Measurements from ENCODE around the gene QRICH2.

The QRICH2 gene

GRCh38 chr17:76276461-76277299, 31.4 kb downstream of the QRICH2 start:
- no peak for DNase-seq

- peak in 1 of 5 donors; percentile 20 for DNase-seq
Measured at GRCh38 chr17:76276069-76276431, 32.0 kb downstream of the QRICH2 start.

GRCh38 chr17:76275382-76276068, 32.6 kb downstream of the QRICH2 start:
- peak in 1 of 5 donors; percentile 15 for DNase-seq

DNA sequence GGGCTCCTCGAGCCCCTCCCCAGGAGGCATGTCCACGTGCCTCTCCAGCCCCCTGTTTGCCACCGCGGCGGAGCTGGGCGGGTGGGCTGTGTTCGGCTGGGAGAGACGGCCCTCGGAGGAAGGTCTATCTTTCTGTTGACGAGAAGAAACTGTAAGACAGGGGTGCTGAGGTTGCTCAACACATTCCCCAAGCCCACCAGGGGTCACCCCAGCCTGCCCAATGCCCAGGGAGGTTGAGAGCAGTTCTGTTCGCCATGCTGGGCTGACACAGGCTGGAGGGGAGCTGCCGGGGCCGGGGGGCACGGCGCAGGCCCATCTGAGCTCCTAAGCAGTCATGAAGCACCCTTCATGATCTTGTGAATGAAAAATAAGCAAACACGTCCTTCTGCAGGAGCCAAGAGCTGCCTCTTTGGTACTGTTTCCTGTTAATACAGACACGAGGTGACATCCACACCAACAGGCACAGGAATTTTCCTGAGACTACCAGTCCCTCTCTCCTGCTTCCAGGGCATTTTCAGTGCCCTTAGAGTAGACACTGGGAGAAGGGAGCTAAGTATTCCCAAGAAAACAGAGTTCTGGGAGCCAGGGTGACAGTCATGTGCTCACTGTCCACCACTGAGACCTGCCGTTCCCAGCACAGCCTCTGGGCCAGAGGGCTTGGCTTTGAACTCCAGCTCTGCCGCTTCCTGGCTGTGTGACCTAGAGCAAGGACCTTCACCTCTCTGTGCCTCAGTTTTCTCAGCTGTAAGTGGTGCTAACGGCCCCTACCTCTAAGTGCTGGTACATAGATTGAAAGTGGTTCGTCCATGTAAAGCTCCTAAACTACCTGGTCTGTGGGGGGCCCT, 33.7 kb downstream of the QRICH2 start:
- peak in 2 of 5 donors; percentile 9 to 46 for DNase-seq

DNA sequence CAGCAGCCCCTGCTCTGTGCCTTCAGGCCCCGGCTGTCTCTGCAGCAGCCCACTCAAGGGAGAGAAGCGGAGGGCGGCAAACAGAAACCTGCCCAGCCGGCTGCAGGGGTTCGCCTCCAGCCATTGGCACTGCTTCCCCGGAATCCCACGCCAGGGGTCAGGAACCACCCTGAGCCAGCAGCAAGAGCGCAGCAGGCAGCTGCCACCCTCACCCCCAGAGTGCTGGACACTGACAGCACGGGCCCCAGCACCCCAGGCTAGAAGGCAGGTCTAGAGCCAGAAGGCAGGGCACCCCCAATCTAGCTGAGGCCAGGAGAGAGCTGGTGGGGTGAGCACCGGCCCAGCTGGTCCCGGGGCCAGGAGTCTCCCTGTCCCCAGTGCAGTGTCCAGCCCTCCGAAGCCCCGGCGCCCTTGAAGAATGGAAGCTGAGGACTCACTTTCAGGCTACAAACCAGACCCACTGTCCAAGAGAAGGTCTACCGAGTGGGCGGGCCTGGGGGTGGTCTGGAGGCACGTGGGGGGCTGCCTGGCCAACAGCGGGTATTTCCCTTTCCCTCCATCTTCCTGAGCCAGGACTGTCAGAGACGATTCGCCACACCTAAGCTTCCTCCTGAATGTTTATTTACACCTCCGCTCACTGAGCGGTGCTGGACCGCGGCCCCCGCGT, 34.5 kb downstream of the QRICH2 start:
- peak in 1 of 5 donors; percentile 9 for DNase-seq

GRCh38 chr17:76272541-76273444, 35.3 kb downstream of the QRICH2 start:
- DNase-seq = peak in 2 of 5 donors; percentile 12 to 58

- peak in 4 of 5 donors; percentile 47 to 78 (median 52) for DNase-seq
Measured at GRCh38 chr17:76271669-76272540, 36.2 kb downstream of the QRICH2 start.

GRCh38 chr17:76270770-76271668, 37.1 kb downstream of the QRICH2 start:
- DNase-seq = peak in 2 of 5 donors; percentile 12 to 45

- peak in 1 of 5 donors; percentile 14 for DNase-seq
Measured at GRCh38 chr17:76270127-76270592, 37.9 kb downstream of the QRICH2 start.

GRCh38 chr17:76268991-76269981, 38.8 kb downstream of the QRICH2 start:
- DNase-seq = peak in 2 of 5 donors; percentile 2 to 38

DNA sequence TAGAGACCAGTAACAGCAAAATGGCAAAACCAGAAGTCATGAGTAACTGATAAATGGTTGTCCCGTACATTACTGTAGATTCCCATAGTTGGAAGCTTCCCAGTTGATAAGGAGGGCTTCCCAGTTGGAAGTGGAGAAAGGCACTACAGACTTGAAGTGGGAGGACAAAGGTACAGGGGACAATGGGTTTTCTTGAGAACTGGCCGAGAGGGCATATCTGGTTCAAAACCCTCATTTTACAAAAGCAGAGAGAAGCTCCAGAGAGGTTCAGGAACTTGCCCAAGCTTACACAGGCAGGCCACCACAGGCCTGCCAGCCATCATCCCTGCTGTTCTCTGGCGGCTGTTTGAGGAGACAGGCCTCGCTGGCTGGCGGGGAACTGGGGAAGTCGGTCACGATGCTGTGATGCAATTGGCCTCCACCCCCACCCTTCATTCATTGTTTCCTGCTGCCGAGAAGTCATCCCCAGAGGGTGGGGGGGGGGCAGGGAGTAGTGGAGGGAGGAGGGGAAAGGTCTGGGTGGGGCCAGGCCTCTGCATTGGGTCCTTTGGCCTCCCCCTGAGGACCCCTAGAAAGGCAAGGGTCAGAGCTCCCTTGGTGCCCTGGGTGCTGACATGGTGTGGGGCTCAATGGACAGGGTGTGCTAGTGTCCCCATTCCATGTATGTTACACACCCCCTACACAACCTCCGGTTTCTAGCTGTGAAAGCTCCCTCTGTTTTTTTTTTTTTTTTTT, 39.9 kb downstream of the QRICH2 start:
- peak; percentile 35 to 87 (median 59) for DNase-seq

- peak in 1 of 5 donors; percentile 32 for DNase-seq
Measured at GRCh38 chr17:76267581-76268001, 40.5 kb downstream of the QRICH2 start.

GRCh38 chr17:76267051-76267576, 41.0 kb downstream of the QRICH2 start:
- DNase-seq = peak in 1 of 5 donors; percentile 36

GRCh38 chr17:76266244-76266938, 41.7 kb downstream of the QRICH2 start:
- DNase-seq = peak in 1 of 5 donors; percentile 52

- peak; percentile 33 to 62 (median 59) for DNase-seq
Measured at GRCh38 chr17:76265624-76266243, 42.3 kb downstream of the QRICH2 start.

Data from T-helper 1 cell (primary cell).